Mucosa of rectum (tissue), 2 donors: Measurements from ENCODE around the gene RCN1.

Experiments used
- H3K27ac ChIP-seq, 2 donors: one replicate each; pipeline ENCODE4 v1.7.0; 2013; ENCODE audit warnings: inconsistent platforms in 2 of 2, low read depth in 2 of 2, low read length in 2 of 2
- H3K27me3 ChIP-seq, 2 donors: one replicate each; pipeline ENCODE4 v1.7.0; 2013; ENCODE audit warnings: low read length in 2 of 2; ENCODE audit not compliant: control insufficient read depth in 2 of 2, insufficient read depth in 2 of 2
- H3K36me3 ChIP-seq, 2 donors: one replicate each; pipeline ENCODE4 v1.7.0; 2013; ENCODE audit warnings: low read length in 2 of 2; ENCODE audit not compliant: control insufficient read depth in 2 of 2, insufficient read depth in 2 of 2
- H3K4me1 ChIP-seq, 2 donors: one replicate each; pipeline ENCODE4 v1.7.0; 2013; ENCODE audit warnings: low read length in 2 of 2, mild to moderate bottlenecking in 1 of 2; ENCODE audit not compliant: control insufficient read depth in 2 of 2, insufficient read depth in 2 of 2
- H3K4me3 ChIP-seq, 2 donors: one replicate each; pipeline ENCODE4 v1.7.0; 2013; ENCODE audit warnings: low read length in 2 of 2
- H3K9ac ChIP-seq, 2 donors: one replicate each; pipeline ENCODE4 v1.7.0; 2013; ENCODE audit warnings: low read length in 2 of 2, low read depth in 1 of 2, mild to moderate bottlenecking in 1 of 2
- H3K9me3 ChIP-seq, 2 donors: one replicate each; pipeline ENCODE4 v1.7.0; 2013; ENCODE audit warnings: low read length in 2 of 2; ENCODE audit not compliant: control insufficient read depth in 2 of 2
- donor health status: healthy.
- donor health status: Normal muscosa, but diverticular disease.

Gene RCN1

DNA sequence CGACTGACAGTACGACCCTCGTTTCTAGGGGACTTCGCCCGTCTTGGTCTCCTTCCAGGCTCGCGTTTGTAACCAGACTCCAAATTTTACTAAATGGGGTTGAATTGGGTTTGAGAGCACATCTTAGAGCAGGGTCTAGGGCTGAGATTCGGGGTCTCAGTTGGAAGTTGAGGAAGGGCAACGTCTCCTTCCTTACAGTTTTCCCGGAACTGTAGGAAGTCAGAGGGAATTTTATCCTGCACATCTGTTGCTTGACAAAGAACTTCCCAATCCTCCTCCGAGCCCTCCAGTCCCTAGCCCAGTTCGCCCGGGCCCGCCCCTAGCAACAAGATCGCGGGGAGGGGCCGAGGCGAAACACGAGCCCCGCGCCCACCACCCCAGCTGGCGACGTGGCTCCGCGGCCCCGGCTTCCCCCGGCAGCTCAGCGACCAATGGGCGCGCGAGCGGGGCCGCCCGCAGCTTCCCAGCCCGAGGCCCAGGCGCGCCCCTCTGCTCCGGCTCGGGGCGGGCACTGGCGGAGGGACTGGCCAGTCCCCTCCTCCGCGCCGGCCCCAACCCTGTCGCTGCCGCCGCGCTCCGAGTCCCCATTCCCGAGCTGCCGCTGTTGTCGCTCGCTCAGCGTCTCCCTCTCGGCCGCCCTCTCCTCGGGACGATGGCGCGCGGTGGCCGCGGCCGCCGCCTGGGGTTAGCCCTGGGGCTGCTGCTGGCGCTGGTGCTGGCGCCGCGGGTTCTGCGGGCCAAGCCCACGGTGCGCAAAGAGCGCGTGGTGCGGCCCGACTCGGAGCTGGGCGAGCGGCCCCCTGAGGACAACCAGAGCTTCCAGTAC lies at the start of gene RCN1:
Gene RCN1 (plus strand): TSS at position 530 of the 826 bp plus-strand sequence. CDS start 123 bp downstream, at position 653.
- peak within 1 kb of the TSS; percentile 77 to 79 for H3K4me3 ChIP-seq
- no peaks in the 10 kb centered on the region for H3K36me3 ChIP-seq
- H3K4me1 ChIP-seq, result peaks cover 0 to 9% of the 10 kb centered on the region in 2 donors
- H3K9me3 ChIP-seq, result no peaks in the 10 kb centered on the region
- H3K27ac ChIP-seq, result peak within 1 kb of the TSS; percentile 75 to 76
- peaks cover 0 to 4% of the 10 kb centered on the region in 2 donors for H3K27me3 ChIP-seq
- peak within 1 kb of the TSS; percentile 68 to 84 for H3K9ac ChIP-seq

DNA sequence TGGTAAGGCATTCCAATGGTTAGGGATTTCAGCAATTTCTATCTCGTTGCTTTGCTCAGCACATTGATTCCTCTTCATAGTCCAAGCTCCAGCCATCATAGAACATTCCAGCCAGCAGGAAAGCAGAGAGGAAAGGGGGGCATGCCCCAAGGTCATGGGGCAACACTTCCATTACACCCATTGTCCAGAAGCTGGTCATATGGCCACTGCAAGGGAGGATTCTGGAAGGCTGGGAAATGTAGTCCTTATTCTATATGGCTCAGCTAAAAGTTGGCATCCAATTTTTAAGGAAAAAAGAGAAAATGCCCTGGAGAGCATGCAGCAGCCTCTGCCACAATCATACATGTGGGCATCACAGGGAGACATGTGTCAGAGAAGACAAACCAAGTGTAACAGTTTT lies 47.1 kb upstream of the RCN1 start:
- H3K27ac ChIP-seq, result no peak overlapping the region
- H3K4me1 ChIP-seq, result no peaks in the 10 kb centered on the region
- no peaks in the 10 kb centered on the region for H3K36me3 ChIP-seq
- H3K9ac ChIP-seq, result no peak overlapping the region
- peaks cover 0 to 4% of the 10 kb centered on the region in 2 donors for H3K27me3 ChIP-seq
- H3K9me3 ChIP-seq, result no peaks in the 10 kb centered on the region
- H3K4me3 ChIP-seq, result no peak overlapping the region

DNA sequence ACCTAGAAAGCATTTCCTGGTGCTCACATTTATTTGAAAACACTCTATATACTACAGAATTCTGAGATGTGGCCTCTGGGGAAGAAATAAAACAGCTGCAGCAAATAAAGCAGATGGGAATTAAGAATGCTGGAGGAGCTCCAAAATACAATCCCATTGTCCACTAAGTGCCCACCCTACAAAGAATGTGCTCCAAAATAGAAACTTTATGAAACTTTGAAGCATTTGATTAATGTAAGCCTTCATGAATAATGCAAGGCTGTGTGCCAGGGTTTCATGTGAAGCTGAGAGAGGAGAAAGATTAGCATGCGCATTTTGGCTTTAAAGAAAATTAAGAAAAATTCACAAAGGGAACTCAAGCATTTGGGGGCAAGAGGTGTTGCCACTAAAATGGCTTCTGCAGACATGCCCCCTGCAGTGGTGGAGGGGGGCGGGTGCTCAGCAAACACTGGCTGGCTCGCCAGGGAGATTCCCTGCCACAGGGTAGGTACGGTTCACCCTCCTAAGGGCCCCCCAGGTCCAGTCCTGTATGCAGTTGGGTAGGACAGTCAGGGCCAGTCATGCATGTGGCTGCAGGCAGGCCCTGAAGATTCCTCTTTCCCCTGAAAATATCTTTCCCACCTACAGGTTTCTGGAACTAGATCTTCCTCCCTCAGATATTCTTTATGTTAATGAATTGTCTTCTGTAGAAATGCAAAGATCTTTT lies 46.6 kb upstream of the RCN1 start:
- Histone ChIP-seq H3K9ac (no peak overlapping the region), H3K4me3 (no peak overlapping the region), H3K4me1 (no peaks in the 10 kb centered on the region), H3K27ac (no peak overlapping the region), H3K27me3 (peaks cover 0 to 4% of the 10 kb centered on the region in 2 donors), H3K9me3 (no peaks in the 10 kb centered on the region), H3K36me3 (no peaks in the 10 kb centered on the region)

DNA sequence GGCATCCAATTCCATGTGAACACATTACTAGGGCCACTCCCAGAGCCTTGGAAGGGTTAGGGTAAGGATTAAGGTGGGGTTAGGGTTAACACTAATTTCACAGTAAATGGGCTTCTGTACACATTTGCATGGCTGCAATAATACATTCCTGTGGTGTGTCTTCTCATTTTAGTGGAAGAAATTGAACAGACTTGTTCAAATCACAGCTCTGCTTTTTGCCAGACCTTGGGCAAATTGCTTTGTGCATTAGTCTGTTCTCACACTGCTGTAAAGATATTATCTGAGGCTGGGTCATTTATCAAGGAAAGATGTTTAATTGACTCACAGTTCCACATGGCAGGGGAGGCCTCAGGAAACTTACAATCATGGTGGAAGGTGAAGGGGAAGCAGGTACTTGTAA lies 45.4 kb upstream of the RCN1 start:
- peaks cover 0 to 4% of the 10 kb centered on the region in 2 donors for H3K27me3 ChIP-seq
- H3K36me3 ChIP-seq, result no peaks in the 10 kb centered on the region
- H3K9ac ChIP-seq, result no peak overlapping the region
- H3K4me3 ChIP-seq, result no peak overlapping the region
- H3K4me1 ChIP-seq, result no peaks in the 10 kb centered on the region
- H3K9me3 ChIP-seq, result no peaks in the 10 kb centered on the region
- H3K27ac ChIP-seq, result no peak overlapping the region

DNA sequence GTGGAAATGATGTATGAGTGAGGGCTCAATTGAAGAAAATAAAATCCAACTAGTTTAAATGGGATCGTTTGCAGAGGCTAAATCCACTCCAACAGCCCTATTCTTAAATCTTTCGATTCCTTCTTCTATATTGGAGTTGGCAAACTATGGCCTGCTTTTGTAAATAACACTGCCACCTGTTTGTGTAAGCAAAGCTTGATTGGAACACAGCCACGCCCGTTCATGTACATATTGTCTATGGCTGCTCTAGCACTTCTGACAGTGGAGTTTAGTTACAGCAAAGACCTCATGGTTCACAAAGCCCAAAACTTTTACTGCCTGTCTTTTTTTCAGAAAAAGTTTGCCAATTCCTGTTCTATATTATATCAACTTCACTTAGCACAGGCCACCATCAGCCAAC lies 40.6 kb upstream of the RCN1 start:
- no peak overlapping the region for H3K4me3 ChIP-seq
- no peak overlapping the region for H3K9ac ChIP-seq
- H3K27me3 ChIP-seq, result peaks cover 0 to 4% of the 10 kb centered on the region in 2 donors
- no peaks in the 10 kb centered on the region for H3K4me1 ChIP-seq
- no peak overlapping the region for H3K27ac ChIP-seq
- H3K36me3 ChIP-seq, result no peaks in the 10 kb centered on the region
- no peaks in the 10 kb centered on the region for H3K9me3 ChIP-seq

DNA sequence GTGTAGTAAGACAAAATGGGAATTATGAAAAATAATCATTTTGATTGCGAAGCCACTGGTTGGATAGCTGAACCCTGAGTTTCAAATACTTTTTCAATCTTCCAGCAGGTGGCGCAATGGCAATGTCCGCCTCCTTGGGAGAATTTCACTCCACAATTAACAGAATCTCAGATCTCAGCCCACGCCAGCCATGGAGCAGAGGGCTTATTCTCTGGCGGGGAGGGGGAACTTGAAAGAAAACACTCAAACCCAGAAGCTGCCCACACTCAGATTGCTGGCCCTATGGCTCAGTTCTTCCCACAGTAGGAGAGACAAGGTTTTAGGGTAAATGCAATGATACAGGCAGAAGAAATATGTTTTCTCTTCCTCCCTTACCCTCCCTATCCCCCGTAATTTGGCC lies 38.7 kb upstream of the RCN1 start:
- peaks cover 0 to under 1% of the 10 kb centered on the region in 2 donors for H3K27me3 ChIP-seq
- no peaks in the 10 kb centered on the region for H3K36me3 ChIP-seq
- no peaks in the 10 kb centered on the region for H3K4me1 ChIP-seq
- no peaks in the 10 kb centered on the region for H3K9me3 ChIP-seq
- H3K9ac ChIP-seq, result no peak overlapping the region
- H3K4me3 ChIP-seq, result no peak overlapping the region
- no peak overlapping the region for H3K27ac ChIP-seq

DNA sequence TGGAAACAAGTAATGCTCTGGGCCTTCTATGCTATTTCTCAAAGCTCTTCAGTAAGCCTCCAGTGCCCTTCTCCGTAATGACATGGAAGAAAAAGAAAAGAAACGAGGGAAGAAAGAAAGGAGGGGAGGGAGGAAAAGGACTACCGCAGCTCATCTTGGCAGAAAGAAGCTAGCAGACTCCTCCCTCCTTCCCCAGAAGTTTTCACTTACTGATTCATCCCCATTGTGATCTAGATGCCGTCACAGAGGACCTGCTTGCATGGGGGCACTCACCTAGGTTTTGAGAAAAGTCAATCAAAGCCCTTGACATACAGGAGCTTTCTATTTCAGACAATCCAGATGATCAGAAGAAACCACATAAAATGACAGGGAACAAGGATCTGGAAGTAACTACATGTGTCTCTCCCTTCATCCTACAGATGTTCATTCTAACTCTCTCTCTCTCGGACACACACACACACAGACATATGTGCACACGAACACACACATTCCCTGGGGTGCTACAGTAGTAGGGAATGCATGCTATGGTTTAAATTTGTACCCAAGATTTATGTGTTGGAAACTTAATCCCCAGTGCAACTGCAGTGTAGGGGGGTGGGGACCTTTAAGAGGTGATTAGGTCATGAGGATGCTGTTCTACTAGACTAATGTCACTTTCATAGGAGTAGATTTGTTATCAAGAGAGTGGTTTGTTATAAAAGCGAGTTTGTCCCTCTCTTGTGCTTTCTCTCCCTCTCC lies 37.6 kb upstream of the RCN1 start:
- Histone ChIP-seq H3K27me3 (peaks cover under 1 to 6% of the 10 kb centered on the region in 2 donors), H3K9ac (no peak overlapping the region), H3K27ac (no peak overlapping the region), H3K9me3 (no peaks in the 10 kb centered on the region), H3K4me1 (no peaks in the 10 kb centered on the region), H3K36me3 (no peaks in the 10 kb centered on the region), H3K4me3 (no peak overlapping the region)

DNA sequence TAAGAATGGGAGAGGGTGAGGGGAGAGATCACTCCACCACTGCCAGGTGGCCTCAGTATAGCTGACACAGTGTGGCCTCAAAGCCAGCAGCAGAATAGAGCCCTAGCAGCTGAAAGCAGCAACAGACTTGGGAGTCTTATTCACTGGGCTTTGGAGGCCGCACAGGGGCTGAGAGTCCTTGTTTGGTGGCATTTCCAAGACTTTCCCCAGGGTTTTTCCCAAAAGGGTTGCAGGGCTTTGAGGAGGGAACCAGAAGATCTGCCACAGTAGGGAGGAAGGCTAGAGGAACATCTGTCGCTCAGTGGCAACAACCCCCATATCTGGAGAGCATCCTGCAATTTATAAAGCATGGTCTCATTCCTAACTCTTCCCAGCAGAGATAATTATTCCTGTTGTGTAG lies 35.0 kb upstream of the RCN1 start:
- H3K4me1 ChIP-seq, result no peaks in the 10 kb centered on the region
- H3K36me3 ChIP-seq, result no peaks in the 10 kb centered on the region
- no peak overlapping the region for H3K9ac ChIP-seq
- H3K27ac ChIP-seq, result no peak overlapping the region
- H3K4me3 ChIP-seq, result no peak overlapping the region
- H3K9me3 ChIP-seq, result no peaks in the 10 kb centered on the region
- H3K27me3 ChIP-seq, result peaks cover 2 to 6% of the 10 kb centered on the region in 2 donors

DNA sequence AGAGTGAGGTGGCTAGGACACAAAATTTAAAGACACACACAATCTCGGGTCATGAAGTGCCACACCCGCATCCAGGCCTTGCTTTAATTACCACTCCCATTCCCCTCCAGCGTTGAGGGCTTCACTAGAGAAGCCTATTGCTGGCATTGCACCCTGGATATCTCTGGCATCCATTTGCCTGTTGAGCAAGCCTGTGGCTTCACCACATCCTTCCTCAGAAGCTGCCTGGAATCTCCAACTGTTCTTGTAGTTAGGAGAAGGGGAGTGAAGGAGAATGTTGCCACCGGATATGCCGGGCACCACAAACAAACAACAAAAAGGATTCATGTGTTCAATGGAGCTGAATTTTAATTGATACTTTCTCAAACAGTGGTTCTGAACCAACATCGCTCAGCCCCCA lies 34.4 kb upstream of the RCN1 start:
- H3K9me3 ChIP-seq, result no peaks in the 10 kb centered on the region
- no peak overlapping the region for H3K9ac ChIP-seq
- no peak overlapping the region for H3K4me3 ChIP-seq
- H3K27ac ChIP-seq, result no peak overlapping the region
- H3K27me3 ChIP-seq, result peaks cover 2 to 6% of the 10 kb centered on the region in 2 donors
- no peaks in the 10 kb centered on the region for H3K4me1 ChIP-seq
- H3K36me3 ChIP-seq, result no peaks in the 10 kb centered on the region
